ENCODE data around the gene APLF.

DNA sequence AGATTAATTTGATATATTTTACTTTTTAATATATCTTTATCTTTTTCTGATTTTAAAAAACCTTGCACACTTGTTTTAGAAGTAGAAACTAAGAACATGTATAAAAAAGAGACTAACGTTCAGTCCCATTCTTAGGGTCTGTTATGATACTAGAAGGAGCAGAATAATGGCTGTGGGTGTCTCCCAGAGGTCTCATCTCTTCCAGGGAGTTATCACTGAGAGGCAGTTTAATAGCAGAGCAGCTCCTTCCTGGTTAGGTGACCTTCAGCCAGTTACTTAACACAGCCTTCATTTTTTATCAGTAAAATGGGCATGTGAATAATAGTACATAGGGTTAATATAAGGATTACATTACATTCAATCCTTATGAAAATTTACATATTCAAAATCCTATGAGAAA lies 40.9 kb upstream of the APLF start:
- TF ChIP-seq CTCF (IDR thresholded peaks at IDR 0.05) = no peak
- no peak for TF ChIP-seq EP300 (IDR thresholded peaks at IDR 0.05)
- TF ChIP-seq POLR2A (IDR thresholded peaks at IDR 0.05) = no peak

All from ovary (tissue), 3 donors.